Caco-2 (cell line): ENCODE measurements around the gene IPO9. TPM values are rescaled to one million over a fixed set of nuclear protein-coding genes. Genes with fewer than 3 reads are reported as not detected.

Experiments used
- BruUV-seq: library from RNA; stranded (reverse); fragments of 400-500 nt; replicated peaks from 2 replicates; lab custom pipeline; 2021; lab: Mats Ljungman, UMichigan
- CTCF ChIA-PET: fragments of 300-600 bp; sonication (Branson Sonifier 250); formaldehyde crosslinking; loops from one replicate; lab custom pipeline; 2022; ENCODE audit warnings: antibody characterized with exemption; lab: Charles Lee
- POLR2A ChIA-PET: fragments of 300-600 bp; sonication (Branson Sonifier 250); formaldehyde crosslinking; loops from one replicate; lab custom pipeline; 2022; ENCODE audit warnings: antibody characterized with exemption; lab: Charles Lee
- DNase-seq, 2 experiments: peaks; one replicate each; pipeline versions ENCODE4 v3.0.0 to v3.0.0-alpha.2; 2020 to 2022
- H3K27me3 ChIP-seq: replicated peaks from 2 replicates; pipeline ENCODE4 v1.6.0; 2011; ENCODE audit warnings: low read length; ENCODE audit not compliant: control insufficient read depth, insufficient read depth
- H3K36me3 ChIP-seq: 2 replicates; pipeline ENCODE4 v1.5.1; 2011; ENCODE audit warnings: low read length; ENCODE audit not compliant: control insufficient read depth, insufficient read depth
- H3K4me1 ChIP-seq: fragments of 250-450 bp; sonication (Bioruptor Pico); 2 replicates; pipeline ENCODE4 v1.5.1; 2020; ENCODE audit warnings: mild to moderate bottlenecking
- H3K4me3 ChIP-seq: 2 replicates; pipeline ENCODE4 v1.5.1; 2011; ENCODE audit warnings: low read depth, mild to moderate bottlenecking, control low read depth, low read length
- H3K9me3 ChIP-seq: fragments of 250-450 bp; sonication (Bioruptor Pico); 2 replicates; pipeline ENCODE4 v1.5.1; 2020; ENCODE audit warnings: mild to moderate bottlenecking, moderate library complexity
- H3K27ac Mint-ChIP-seq: one replicate; pipeline ENCODE4 v1.8.0; 2022; ENCODE audit warnings: mixed read lengths; ENCODE audit not compliant: unreplicated experiment
- H3K27me3 Mint-ChIP-seq: one replicate; pipeline ENCODE4 v1.8.0; 2022; ENCODE audit warnings: mixed read lengths; ENCODE audit not compliant: insufficient read depth, unreplicated experiment
- H3K36me3 Mint-ChIP-seq: one replicate; pipeline ENCODE4 v1.8.0; 2022; ENCODE audit warnings: mild to moderate bottlenecking, mixed read lengths; ENCODE audit not compliant: insufficient read depth, unreplicated experiment
- H3K4me1 Mint-ChIP-seq: one replicate; pipeline ENCODE4 v1.8.0; 2022; ENCODE audit warnings: low read depth, mixed read lengths; ENCODE audit not compliant: unreplicated experiment
- H3K4me3 Mint-ChIP-seq: one replicate; pipeline ENCODE4 v1.8.0; 2022; ENCODE audit warnings: mild to moderate bottlenecking, moderate library complexity, mixed read lengths; ENCODE audit not compliant: unreplicated experiment
- H3K9me3 Mint-ChIP-seq: one replicate; pipeline ENCODE4 v1.8.0; 2022; ENCODE audit warnings: mixed read lengths; ENCODE audit not compliant: unreplicated experiment
- intact Hi-C: fragments of 100-400 bp; cut with micrococcal nuclease; formaldehyde crosslinking; loops from one replicate; pipeline ENCODE4 v1.10.0; 2022; ENCODE audit not compliant: unreplicated experiment
- total RNA-seq: library from RNA; stranded (reverse); gene quantifications from 2 replicates; pipeline ENCODE4 v1.2.3, GENCODE V29; 2022
- TF ChIP-seq, protein P1 (sequence below), 2 experiments: fragments of 200-600 bp in 1 of 2; IDR thresholded peaks; 1 replicate in 1 of 2; 2 replicates in 1 of 2; pipeline versions ENCODE4 v1.5.1 to v1.8.0; 2011 to 2022; ENCODE audit warnings: antibody characterized with exemption in 1 of 2, control low read depth in 1 of 2, inconsistent platforms in 1 of 2, low read depth in 1 of 2, low read length in 1 of 2, mild to moderate bottlenecking in 1 of 2, moderate library complexity in 1 of 2; ENCODE audit not compliant: insufficient read depth in 1 of 2, severe bottlenecking in 1 of 2, unreplicated experiment in 1 of 2

IPO9 gene
- total RNA-seq, 1 experiment from 2014 or later, result 107 TPM

DNA sequence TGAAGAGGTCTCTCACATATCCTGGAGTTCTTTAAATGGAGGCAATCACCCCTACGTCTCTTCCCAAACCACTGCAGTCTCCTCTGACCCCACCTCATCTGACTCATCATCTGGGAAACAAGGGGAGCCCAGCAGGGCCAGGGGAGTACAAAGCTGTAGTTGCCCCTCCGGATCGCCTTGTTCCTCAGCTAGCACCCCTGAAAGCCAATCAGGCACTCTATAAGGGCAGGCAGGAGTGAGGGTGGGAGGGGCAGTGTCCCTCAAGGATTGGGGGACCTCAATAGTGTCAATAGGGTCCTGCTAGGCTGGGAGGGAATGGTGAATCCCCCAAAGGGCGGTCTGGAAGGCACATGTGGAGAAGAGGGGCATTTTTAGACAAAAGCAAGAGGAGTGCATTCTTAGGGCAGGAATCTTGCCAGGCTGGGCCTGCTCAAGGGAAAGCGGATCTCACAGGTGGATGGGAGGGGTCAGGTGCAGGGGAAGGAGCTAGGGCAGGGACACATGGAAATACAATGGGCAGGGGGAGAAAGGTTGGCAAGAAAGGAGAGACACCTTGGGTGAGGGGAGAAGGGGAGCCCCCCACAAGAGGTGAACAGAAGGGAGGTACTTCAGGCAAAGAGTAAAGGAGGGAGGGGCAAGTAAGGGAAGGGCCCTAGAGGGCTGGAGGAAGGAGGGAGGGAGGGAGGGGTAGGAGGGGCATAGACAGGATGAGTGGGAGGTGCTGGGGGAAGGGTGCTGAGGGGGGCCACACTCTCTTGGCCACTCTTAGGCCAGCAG, 65.6 kb downstream of the IPO9 start:
- H3K4me1 ChIP-seq, result no peaks in the 10 kb centered on the region
- Mint-ChIP-seq H3K9me3 (no peaks in the 10 kb centered on the region), H3K36me3 (no peaks in the 10 kb centered on the region), H3K4me3 (no peak overlapping the region), H3K4me1 (no peaks in the 10 kb centered on the region), H3K27ac (no peak overlapping the region), H3K27me3 (no peaks in the 10 kb centered on the region)
- H3K4me3 ChIP-seq, result no peak overlapping the region
- CTCF ChIA-PET, result interaction anchor here (0.7 to 2.4 kb wide), 6 partner anchors 12 to 994 kb away, joined by 3 to 41 read pairs (median 6); partner anchors contain the start of gene RNPEP
- BruUV-seq, result no TSS peak
- no peaks in the 10 kb centered on the region for H3K9me3 ChIP-seq
- TF ChIP-seq, protein P1, sequence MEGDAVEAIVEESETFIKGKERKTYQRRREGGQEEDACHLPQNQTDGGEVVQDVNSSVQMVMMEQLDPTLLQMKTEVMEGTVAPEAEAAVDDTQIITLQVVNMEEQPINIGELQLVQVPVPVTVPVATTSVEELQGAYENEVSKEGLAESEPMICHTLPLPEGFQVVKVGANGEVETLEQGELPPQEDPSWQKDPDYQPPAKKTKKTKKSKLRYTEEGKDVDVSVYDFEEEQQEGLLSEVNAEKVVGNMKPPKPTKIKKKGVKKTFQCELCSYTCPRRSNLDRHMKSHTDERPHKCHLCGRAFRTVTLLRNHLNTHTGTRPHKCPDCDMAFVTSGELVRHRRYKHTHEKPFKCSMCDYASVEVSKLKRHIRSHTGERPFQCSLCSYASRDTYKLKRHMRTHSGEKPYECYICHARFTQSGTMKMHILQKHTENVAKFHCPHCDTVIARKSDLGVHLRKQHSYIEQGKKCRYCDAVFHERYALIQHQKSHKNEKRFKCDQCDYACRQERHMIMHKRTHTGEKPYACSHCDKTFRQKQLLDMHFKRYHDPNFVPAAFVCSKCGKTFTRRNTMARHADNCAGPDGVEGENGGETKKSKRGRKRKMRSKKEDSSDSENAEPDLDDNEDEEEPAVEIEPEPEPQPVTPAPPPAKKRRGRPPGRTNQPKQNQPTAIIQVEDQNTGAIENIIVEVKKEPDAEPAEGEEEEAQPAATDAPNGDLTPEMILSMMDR (IDR thresholded peaks at IDR 0.05; ENCODE audit: insufficient read depth in 1 of 2, low read depth in 1 of 2, low read length in 1 of 2, severe bottlenecking in 1 of 2, unreplicated experiment in 1 of 2), result no peak
- no peaks in the 10 kb centered on the region for H3K36me3 ChIP-seq
- intact Hi-C loops, result no loop called here
- no peaks in the 10 kb centered on the region for H3K27me3 ChIP-seq
- POLR2A ChIA-PET, result no interaction called here
- no peak for DNase-seq

DNA sequence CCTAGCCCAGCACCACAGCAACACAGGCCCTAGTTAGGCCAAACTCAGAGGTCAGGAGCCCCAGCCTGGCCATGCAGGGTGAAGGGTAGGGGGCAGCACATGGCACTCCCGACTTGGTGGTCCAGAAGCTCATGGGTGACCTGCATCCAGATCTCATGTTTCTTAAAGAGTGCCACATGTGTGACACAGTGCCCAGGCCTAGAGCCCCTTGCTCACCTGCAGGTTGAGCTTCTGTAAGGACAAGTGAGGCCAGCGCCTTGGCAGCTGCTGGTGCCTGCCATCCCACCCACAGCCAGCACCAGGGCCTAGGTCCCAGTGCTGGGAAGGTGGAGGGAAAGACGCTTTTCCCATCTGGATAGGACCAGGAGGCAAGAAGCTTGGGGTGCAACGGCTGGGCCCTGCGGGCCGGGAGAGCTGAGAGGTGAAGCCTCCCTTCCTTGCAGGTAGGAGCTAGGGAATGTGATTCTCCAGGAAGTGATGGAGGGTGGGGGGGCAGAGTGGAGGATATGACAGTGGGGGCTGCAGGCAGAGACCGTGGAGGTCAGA, 66.2 kb downstream of the IPO9 start:
- ChIA-PET CTCF (interaction anchor here (0.6 to 2.4 kb wide), 14 partner anchors 9 to 993 kb away, joined by 3 to 41 read pairs (median 6); partner anchors contain the start of genes ELF3, LMOD1 and RNPEP), POLR2A (no interaction called here)
- Histone ChIP-seq H3K36me3 (no peaks in the 10 kb centered on the region), H3K27me3 (no peaks in the 10 kb centered on the region), H3K9me3 (no peaks in the 10 kb centered on the region), H3K4me3 (no peak overlapping the region), H3K4me1 (no peaks in the 10 kb centered on the region)
- intact Hi-C loops, result no loop called here
- Mint-ChIP-seq H3K4me1 (no peaks in the 10 kb centered on the region), H3K27me3 (peaks cover 2% of the 10 kb centered on the region), H3K9me3 (peaks cover 6% of the 10 kb centered on the region), H3K27ac (no peak overlapping the region), H3K4me3 (no peak overlapping the region), H3K36me3 (no peaks in the 10 kb centered on the region)
- no peak for DNase-seq
- TF ChIP-seq, protein P1 (IDR thresholded peaks at IDR 0.05; ENCODE audit: insufficient read depth in 1 of 2, low read depth in 1 of 2, low read length in 1 of 2, severe bottlenecking in 1 of 2, unreplicated experiment in 1 of 2), result no peak
- BruUV-seq, result no TSS peak

DNA sequence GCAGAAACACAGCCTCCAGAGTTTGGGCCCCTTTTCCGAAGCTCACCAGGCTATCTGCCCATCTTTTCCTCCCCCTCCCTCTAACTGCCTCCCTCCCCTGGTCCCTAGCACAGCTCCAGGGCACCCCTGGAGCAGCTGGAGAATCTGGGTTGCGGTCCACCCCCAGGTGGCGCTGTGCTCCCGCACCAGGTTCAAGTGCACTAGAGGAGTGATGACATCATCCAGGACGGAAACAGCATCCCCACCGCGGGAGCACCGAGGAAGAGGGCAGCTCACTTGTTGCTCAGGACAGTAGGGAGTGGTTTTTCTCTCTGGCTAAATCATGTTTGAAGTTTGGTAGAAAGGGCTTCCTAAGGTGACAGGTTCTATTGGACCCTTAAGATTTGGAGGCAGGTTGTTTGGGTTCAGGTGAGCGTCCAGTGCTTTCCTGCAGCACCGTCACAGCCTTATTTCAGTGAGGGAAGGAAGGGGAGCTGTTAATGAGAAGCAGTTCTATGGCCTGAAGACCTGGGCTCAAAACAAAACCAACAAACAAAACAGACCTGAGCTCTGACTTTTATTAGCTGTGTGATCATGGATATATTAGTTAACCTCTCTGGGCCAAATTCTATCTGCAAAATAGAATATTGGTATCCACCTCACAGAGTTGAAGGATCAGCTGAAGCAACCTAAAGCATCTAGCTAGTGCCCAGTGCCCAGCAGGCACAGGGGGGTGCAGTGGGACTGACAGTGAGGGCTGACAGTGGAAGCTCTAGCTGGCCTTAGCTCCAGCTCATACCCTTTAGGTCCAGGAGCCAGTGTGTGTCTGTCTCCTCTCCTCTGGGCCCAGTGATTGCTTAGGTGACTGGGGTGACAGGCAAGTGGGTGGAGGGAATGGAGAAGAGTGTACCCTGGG, 67.2 kb downstream of the IPO9 start:
- H3K4me1 ChIP-seq, result no peaks in the 10 kb centered on the region
- intact Hi-C loops, result loop anchor here (1.0 to 2.0 kb wide), 2 partner anchors 76 to 223 kb away; no protein-coding TSS in a partner anchor
- Mint-ChIP-seq H3K27ac (no peak overlapping the region), H3K4me1 (no peaks in the 10 kb centered on the region), H3K27me3 (peaks cover 5% of the 10 kb centered on the region), H3K36me3 (no peaks in the 10 kb centered on the region), H3K4me3 (peak overlapping the region; percentile 53), H3K9me3 (peaks cover 11% of the 10 kb centered on the region)
- TF ChIP-seq, protein P1 (IDR thresholded peaks at IDR 0.05; ENCODE audit: insufficient read depth in 1 of 2, low read depth in 1 of 2, low read length in 1 of 2, severe bottlenecking in 1 of 2, unreplicated experiment in 1 of 2), result peak; percentile 95 to 96
- POLR2A ChIA-PET, result interaction anchor here (1.0 kb wide), 1 partner anchor 114 kb away, joined by 3 read pairs; the partner anchor contains the start of gene ELF3
- H3K36me3 ChIP-seq, result no peaks in the 10 kb centered on the region
- no peak overlapping the region for H3K4me3 ChIP-seq
- DNase-seq, result peak; percentile 85 to 91
- no peaks in the 10 kb centered on the region for H3K9me3 ChIP-seq
- BruUV-seq, result no TSS peak
- CTCF ChIA-PET, result interaction anchor here (0.5 to 2.4 kb wide), 18 partner anchors 10 to 727 kb away, joined by 3 to 41 read pairs (median 6); partner anchors contain the start of genes ELF3, LMOD1 and RNPEP
- no peaks in the 10 kb centered on the region; the same call in 1 of the 2 replicates for H3K27me3 ChIP-seq
